ENCODE measurements around the gene FGD4. TPM values are rescaled to one million over a fixed set of nuclear protein-coding genes. Genes with fewer than 3 reads are reported as not detected.

The FGD4 gene
- total and polyA plus RNA-seq, 4 donors: 4.8 to 64.6 (median 24.2) TPM

- no peak for ATAC-seq (ENCODE audit: insufficient read depth, low FRiP score)
- WGBS, 2 donors: 68 to 79% methylated on average over 7 of the region's 7 CpGs
- H3K27ac ChIP-seq (ENCODE audit: low read depth in 1 of 2, low read length in 1 of 2): no peak overlapping the region
Measured at GRCh38 chr12:32435921-32436705, 36.8 kb downstream of the FGD4 start.

DNA sequence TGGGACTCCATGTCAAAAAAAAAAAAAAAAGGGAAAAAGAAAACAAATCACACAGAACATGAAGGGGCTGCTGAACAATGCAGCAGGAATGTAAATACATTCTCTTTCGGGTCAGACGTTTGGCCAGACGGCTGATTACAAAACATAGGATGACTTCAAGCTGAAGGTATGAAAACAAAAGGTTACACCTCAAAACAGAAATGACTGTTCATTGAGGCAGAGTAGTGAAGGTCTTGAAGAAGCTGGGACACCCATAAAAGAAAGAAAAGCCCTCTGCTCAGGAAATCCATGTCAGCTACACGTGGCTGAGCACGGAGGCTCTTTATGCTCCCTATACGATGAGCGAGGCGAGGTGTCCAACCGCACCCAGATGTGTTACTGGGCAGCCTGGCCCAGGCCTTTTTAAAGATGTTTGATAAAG lies 37.7 kb downstream of the FGD4 start:
- Histone ChIP-seq H3K27ac (ENCODE audit: low read depth in 1 of 2, low read length in 1 of 2) (no peak overlapping the region), H3K4me1 (ENCODE audit: control insufficient read depth in 5 of 5, insufficient read depth in 5 of 5, low read length in 5 of 5) (peaks cover 0 to 5% (median 0%) of the 10 kb centered on the region in 5 donors), H3K4me3 (no peak overlapping the region), H3K27me3 (ENCODE audit: control insufficient read depth in 3 of 3, insufficient read depth in 3 of 3, low read length in 2 of 3) (no peaks in the 10 kb centered on the region), H3K36me3 (ENCODE audit: control insufficient read depth in 4 of 4, insufficient read depth in 4 of 4, low read length in 4 of 4) (peaks cover 0 to 2% (median 0%) of the 10 kb centered on the region in 4 donors), H3K9ac (ENCODE audit: insufficient read depth in 1 of 2, low read length in 2 of 2) (no peak overlapping the region), H3K9me3 (ENCODE audit: control insufficient read depth in 4 of 4, insufficient read depth in 3 of 4, low read length in 3 of 4) (no peaks in the 10 kb centered on the region)
- ATAC-seq (ENCODE audit: insufficient read depth, low FRiP score): no peak
- no peak for DNase-seq
- 71 to 81% methylated on average over 9 of the region's 9 CpGs for WGBS, 2 donors
- no peak for TF ChIP-seq CTCF (IDR thresholded peaks at IDR 0.05; ENCODE audit: control extremely low read depth, extremely low read depth)

More at GRCh38 chr12:32435921-32436705, 36.8 kb downstream of the FGD4 start:
- Histone ChIP-seq H3K27me3 (ENCODE audit: control insufficient read depth in 3 of 3, insufficient read depth in 3 of 3, low read length in 2 of 3) (no peaks in the 10 kb centered on the region), H3K4me1 (ENCODE audit: control insufficient read depth in 5 of 5, insufficient read depth in 5 of 5, low read length in 5 of 5) (peaks cover 0 to 5% (median 0%) of the 10 kb centered on the region in 5 donors), H3K4me3 (no peak overlapping the region), H3K9me3 (ENCODE audit: control insufficient read depth in 4 of 4, insufficient read depth in 3 of 4, low read length in 3 of 4) (no peaks in the 10 kb centered on the region), H3K36me3 (ENCODE audit: control insufficient read depth in 4 of 4, insufficient read depth in 4 of 4, low read length in 4 of 4) (peaks cover 0 to 2% (median 0%) of the 10 kb centered on the region in 4 donors), H3K9ac (ENCODE audit: insufficient read depth in 1 of 2, low read length in 2 of 2) (no peak overlapping the region)
- no peak for TF ChIP-seq CTCF (IDR thresholded peaks at IDR 0.05; ENCODE audit: control extremely low read depth, extremely low read depth)
- DNase-seq: no peak

DNA sequence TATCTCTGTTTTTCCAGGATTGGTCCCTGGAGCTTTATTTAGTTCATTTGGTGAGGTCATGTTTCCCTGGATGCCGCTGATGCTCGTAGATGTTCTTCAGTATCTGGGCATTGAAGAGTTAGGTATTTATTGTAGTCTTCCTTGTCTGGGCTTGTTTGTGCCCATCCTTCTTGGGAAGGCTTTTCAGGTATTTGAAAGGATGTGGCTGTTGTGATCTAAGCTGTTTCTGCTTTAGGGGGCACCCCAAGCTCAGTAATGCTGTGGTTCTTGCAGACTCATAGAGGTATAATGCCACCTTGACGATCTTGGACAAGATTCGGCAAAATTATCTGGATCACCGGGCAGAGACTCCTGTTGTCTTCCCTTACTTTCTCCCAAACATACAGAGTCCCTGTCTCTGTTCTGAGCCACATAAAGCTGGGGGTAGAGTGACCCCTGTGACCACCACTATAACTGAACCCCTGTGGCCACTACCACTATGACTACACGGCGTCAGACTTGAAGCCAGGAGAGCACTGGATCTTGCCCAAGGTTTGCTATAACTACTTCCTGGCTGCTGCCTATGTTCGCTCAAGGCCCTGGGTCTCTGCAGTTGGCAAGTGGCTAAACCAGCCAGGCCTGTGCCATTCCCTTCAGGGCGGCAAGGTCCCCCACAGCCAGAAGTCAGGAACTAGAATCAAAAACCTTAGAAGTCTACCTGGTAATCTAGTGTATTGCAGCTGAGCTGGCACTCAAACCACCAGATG lies 40.9 kb downstream of the FGD4 start:
- H3K4me1 ChIP-seq (ENCODE audit: control insufficient read depth in 5 of 5, insufficient read depth in 5 of 5, low read length in 5 of 5): peaks cover 0 to 5% (median 5%) of the 10 kb centered on the region in 5 donors
- DNase-seq (no peak), ATAC-seq (ENCODE audit: insufficient read depth, low FRiP score) (no peak)
- TF ChIP-seq CTCF (IDR thresholded peaks at IDR 0.05; ENCODE audit: control extremely low read depth, extremely low read depth): no peak
- H3K9me3 ChIP-seq (ENCODE audit: control insufficient read depth in 4 of 4, insufficient read depth in 3 of 4, low read length in 3 of 4): no peaks in the 10 kb centered on the region
- H3K27me3 ChIP-seq (ENCODE audit: control insufficient read depth in 3 of 3, insufficient read depth in 3 of 3, low read length in 2 of 3): no peaks in the 10 kb centered on the region
- no peak overlapping the region for H3K9ac ChIP-seq (ENCODE audit: insufficient read depth in 1 of 2, low read length in 2 of 2)
- peaks cover 0 to 2% (median 0%) of the 10 kb centered on the region in 4 donors for H3K36me3 ChIP-seq (ENCODE audit: control insufficient read depth in 4 of 4, insufficient read depth in 4 of 4, low read length in 4 of 4)
- no peak overlapping the region for H3K27ac ChIP-seq (ENCODE audit: low read depth in 1 of 2, low read length in 1 of 2)
- WGBS, 2 donors: 83 to 93% methylated on average over 9 of the region's 9 CpGs
- no peak overlapping the region for H3K4me3 ChIP-seq

All from lung (tissue), 12 donors.